ENCODE results near the gene IKBIP. TPM values are rescaled to one million over a fixed set of nuclear protein-coding genes. Genes with fewer than 3 reads are reported as not detected.

The IKBIP gene
- total RNA-seq, 1 experiment from 2014 or later = 16.5 TPM

- Histone ChIP-seq H2AK5ac (ENCODE audit: insufficient read length, low read length) (no peak overlapping the region), H4K5ac (ENCODE audit: insufficient read length, low read depth, low read length) (no peak overlapping the region), H3K4me1 (ENCODE audit: insufficient read depth, low read length) (no peaks in the 10 kb centered on the region), H3T11ph (ENCODE audit: low read length) (no peak overlapping the region), H3K27ac (ENCODE audit: insufficient read length, low read depth, low read length) (no peak overlapping the region), H2BK120ac (ENCODE audit: low read depth, low read length, poor library complexity, severe bottlenecking) (no peak overlapping the region), H3K14ac (ENCODE audit: insufficient read depth, low read length) (no peak overlapping the region), H3K56ac (ENCODE audit: insufficient read length, low read depth, low read length) (no peak overlapping the region), H3K23ac (ENCODE audit: insufficient read length, low read depth, low read length) (no peak overlapping the region), H3K79me1 (ENCODE audit: insufficient read depth, low read depth, low read length, poor library complexity, severe bottlenecking) (no peaks in the 10 kb centered on the region), H2BK12ac (ENCODE audit: insufficient read length, low read depth, low read length) (no peak overlapping the region), H3K4ac (ENCODE audit: low read depth, low read length) (no peak overlapping the region), H3K4me2 (ENCODE audit: insufficient read depth, insufficient read length, low read length) (no peak overlapping the region), H3K23me2 (ENCODE audit: insufficient read length, low read depth, low read length, poor library complexity, severe bottlenecking) (no peaks in the 10 kb centered on the region), H2BK5ac (ENCODE audit: insufficient read length, low read length) (no peak overlapping the region), H4K8ac (replicated peaks; ENCODE audit: insufficient read length, low read depth, low read length) (no peak overlapping the region), H2AFZ (ENCODE audit: low read length) (no peak overlapping the region), H3K9ac (ENCODE audit: extremely low read depth, insufficient read length, low read length) (no peak overlapping the region), H4K20me1 (ENCODE audit: control insufficient read depth, insufficient read depth, insufficient read length) (no peaks in the 10 kb centered on the region), H4K91ac (ENCODE audit: insufficient read length, low read depth, low read length) (no peak overlapping the region), H3K27me3 (ENCODE audit: insufficient read depth, low read length) (no peaks in the 10 kb centered on the region), H3K18ac (ENCODE audit: insufficient read length, low read depth, low read length) (no peak overlapping the region), H2BK15ac (ENCODE audit: low read depth, low read length) (no peak overlapping the region), H3K9me3 (ENCODE audit: control insufficient read depth, low read depth, low read length) (no peaks in the 10 kb centered on the region), H3K79me2 (ENCODE audit: insufficient read depth, low read length) (no peaks in the 10 kb centered on the region), H2BK20ac (ENCODE audit: low read depth, low read length, poor library complexity, severe bottlenecking) (no peak overlapping the region)
- Mint-ChIP-seq H3K27me3 (ENCODE audit: low read depth) (no peaks in the 10 kb centered on the region), H3K36me3 (ENCODE audit: insufficient read depth in 1 of 3, low read depth in 3 of 3) (peaks cover 5 to 30% (median 20%) of the 10 kb centered on the region in 3 experiments; a peak in 6 of 7 replicates), H3K27ac (no peak overlapping the region), H3K4me3 (no peak overlapping the region), H3K9me3 (no peaks in the 10 kb centered on the region), H3K4me1 (no peaks in the 10 kb centered on the region)
- no peak for TF ChIP-seq CTCF (conservative IDR thresholded peaks at IDR 0.05)
- DNase-seq = no peak
- WGBS (ENCODE audit: extremely low coverage, insufficient read length, low lambda C conversion rate) = no CpG with 5 or more reads among the region's 7 CpGs
These were observed 26.9 kb upstream of the IKBIP start for GRCh38 chr12:98671459-98671858.

Data from H9 (cell line).